RPMI7951 (cell line): ENCODE results near the gene USP5. TPM values are rescaled to one million over a fixed set of nuclear protein-coding genes. Genes with fewer than 3 reads are reported as not detected.

Experiments used
- DNase-seq: peaks from one replicate; pipeline ENCODE4 v3.0.0-alpha.2; 2012; ENCODE audit warnings: low read depth
- total RNA-seq: library from RNA; depleted of rRNA; stranded (reverse); fragments of >200 nt; shearing (Covaris generic); gene quantifications from 2 replicates; pipeline ENCODE4 v1.2.3, GENCODE V29; 2014; rRNA removed

USP5 gene
- total RNA-seq, 1 experiment from 2014 or later = 61.4 TPM

DNA sequence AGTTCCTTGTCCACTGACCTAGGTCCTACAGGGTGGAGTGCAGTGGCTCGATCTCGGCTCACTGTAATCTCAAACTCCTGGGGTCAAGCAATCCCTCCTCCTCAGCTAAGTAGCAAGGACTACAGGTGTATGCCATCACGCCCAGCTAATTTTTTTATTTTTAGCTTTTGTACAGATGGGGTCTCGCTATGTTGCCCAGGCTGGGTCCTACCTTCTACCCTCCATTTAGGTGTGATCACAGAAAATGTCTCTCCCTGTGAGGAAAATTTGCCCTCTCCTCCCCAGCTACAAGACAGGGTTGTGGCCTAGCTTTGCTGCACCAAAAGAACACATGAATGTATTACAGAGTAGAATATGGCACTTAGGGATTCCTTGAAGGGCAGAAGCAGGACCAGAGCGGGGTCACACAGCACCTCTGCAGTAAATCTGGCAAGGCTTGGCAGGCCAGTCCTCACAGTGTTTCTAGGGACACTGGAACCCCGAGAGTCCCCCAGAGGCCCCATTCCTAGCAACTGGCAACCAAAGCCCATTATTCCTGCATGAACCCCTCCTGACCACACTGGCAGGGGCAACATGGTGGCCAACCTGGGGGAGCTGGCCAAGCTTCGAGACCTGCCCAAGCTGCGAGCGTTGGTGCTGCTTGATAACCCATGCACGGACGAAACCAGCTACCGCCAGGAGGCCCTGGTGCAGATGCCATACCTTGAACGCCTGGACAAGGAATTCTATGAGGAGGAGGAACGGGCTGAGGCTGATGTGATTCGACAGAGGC is 60.4 kb downstream of the USP5 start:
- DNase-seq = no peak

DNA sequence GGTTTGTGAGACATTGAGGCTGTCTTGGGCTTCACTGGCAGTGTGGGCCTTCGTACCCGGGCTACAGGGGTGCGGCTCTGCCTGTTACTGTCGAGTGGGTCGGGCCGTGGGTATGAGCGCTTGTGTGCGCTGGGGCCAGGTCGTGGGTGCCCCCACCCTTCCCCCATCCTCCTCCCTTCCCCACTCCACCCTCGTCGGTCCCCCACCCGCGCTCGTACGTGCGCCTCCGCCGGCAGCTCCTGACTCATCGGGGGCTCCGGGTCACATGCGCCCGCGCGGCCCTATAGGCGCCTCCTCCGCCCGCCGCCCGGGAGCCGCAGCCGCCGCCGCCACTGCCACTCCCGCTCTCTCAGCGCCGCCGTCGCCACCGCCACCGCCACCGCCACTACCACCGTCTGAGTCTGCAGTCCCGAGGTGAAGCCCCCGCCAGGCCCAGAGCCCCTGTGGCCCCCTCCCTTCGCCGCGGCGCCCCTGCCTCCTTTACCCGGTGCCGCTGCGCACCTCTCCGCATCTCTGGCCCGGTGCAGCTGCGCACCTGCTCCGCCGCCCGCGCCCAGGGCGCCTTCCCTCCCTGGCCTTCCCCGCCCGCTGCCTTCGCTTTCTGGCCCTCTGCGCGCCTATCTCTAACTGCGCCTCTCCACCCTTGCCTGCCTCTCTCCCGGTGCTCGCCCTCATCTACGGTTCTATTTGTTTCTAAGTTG is 62.4 kb downstream of the USP5 start, which contains the start of gene ENO2:
TSS of gene ENO2 (plus strand) at position 335 of the 701 bp plus-strand sequence. CDS start 1,253 bp downstream, outside the sequence.
- DNase-seq = peak; percentile 72

DNA sequence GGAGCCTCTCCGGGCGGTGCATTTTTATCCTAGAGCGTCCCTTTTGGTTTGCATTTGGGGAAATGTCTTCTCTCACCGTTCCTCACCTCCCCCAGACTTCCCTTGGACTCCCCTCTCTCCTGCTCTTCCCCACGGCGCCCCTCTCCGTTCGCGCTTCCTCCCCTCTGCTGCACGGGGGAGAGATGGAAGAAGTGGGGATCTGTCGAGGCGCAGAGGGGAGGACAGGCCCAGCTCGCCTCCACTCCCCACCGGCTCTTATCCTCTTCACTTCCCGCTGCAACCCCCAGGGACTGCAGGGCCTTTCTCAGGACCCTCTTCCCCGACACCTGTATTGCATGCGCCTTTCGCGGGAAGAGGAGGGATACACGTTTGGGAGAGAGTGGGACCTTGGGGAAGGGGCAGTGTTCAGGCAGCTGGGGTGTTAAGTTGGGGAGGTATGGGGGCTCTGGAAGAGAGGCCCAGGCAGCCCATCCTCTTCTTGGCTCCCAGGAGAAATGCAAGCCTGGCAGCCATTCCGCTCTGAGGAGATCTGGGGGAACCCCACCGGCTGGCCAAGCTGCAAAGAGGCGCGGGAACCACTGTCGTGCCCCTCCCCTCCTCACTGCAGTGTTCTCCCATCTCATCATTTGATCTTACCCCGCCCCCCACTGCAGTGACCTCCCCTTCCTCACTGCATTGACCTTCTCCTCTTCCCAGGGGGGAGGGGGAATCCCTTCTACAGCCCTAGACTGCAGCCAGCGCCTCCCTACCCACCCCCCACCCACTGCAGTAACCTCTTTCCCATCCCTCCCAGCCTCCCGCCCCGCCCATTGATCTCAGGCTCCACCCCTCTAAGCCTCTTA is 63.2 kb downstream of the USP5 start:
- peak; percentile 41 for DNase-seq

DNA sequence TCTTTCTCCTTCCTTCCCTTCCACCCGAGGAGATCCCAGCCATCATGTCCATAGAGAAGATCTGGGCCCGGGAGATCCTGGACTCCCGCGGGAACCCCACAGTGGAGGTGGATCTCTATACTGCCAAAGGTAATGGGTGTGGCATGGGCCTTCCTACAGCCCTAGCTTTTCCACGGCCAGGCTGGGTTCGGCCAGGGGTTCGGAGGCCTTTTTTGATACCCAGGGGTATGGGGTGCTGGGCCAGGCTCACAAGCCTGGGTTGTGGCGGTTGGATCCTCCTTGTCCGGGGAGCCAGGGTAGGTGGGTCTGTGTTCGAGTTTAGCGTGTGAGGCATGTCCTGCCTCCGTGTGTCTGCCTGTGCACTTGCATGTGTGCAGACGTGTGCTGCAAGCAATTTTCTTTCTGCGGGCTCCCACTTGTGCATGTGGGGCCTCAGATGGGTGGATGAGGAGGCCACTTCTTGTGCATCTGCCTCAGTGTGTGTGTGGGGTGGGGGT is 63.9 kb downstream of the USP5 start:
- DNase-seq = no peak

Other genes with a start within 250 kb of the USP5 start
- gene CHD4, start 244.8 kb upstream of the USP5 start, total RNA-seq = 167 and 180 TPM in 2 replicates
- gene LPAR5, start 216.2 kb upstream of the USP5 start, total RNA-seq = not detected in 2 replicates
- 0.48 TPM in 1 of 2 replicates, not detected in the other for gene ACRBP, start 204.7 kb upstream of the USP5 start, total RNA-seq
- 32.7 and 33.3 TPM in 2 replicates for gene ING4, start 189.0 kb upstream of the USP5 start, total RNA-seq
- gene ZNF384, start 162.8 kb upstream of the USP5 start, total RNA-seq = 13.7 and 18.0 TPM in 2 replicates
- 0.12 and 1.5 TPM in 2 replicates for gene PIANP, start 151.3 kb upstream of the USP5 start, total RNA-seq
- gene COPS7A, start 128.1 kb upstream of the USP5 start, total RNA-seq = 61.0 and 63.3 TPM in 2 replicates
- 178 and 215 TPM in 2 replicates for gene MLF2, start 99.0 kb upstream of the USP5 start, total RNA-seq
- gene PTMS, start 85.8 kb upstream of the USP5 start, total RNA-seq = 126 and 151 TPM in 2 replicates
- gene LAG3, start 79.6 kb upstream of the USP5 start, total RNA-seq = 0.10 and 0.12 TPM in 2 replicates
- gene CD4, start 62.6 kb upstream of the USP5 start, total RNA-seq = 3.5 and 5.4 TPM in 2 replicates
- 1.8 and 2.5 TPM in 2 replicates for gene GPR162, start 30.3 kb upstream of the USP5 start, total RNA-seq
- gene P3H3, start 23.7 kb upstream of the USP5 start, total RNA-seq = 26.9 and 27.3 TPM in 2 replicates
- 0.10 and 0.72 TPM in 2 replicates for gene GNB3, start 11.2 kb upstream of the USP5 start, total RNA-seq
- gene CDCA3, start 864 bp upstream of the USP5 start, total RNA-seq = 171 and 198 TPM in 2 replicates
- gene TPI1, start 15.4 kb downstream of the USP5 start, total RNA-seq = 2,274 and 2,388 TPM in 2 replicates
- gene SPSB2, start 21.2 kb downstream of the USP5 start, total RNA-seq = 3.5 and 4.2 TPM in 2 replicates
- 4.9 and 5.4 TPM in 2 replicates for gene LRRC23, start 52.7 kb downstream of the USP5 start, total RNA-seq
- 28.6 and 29.0 TPM in 2 replicates for gene ENO2, start 62.4 kb downstream of the USP5 start, total RNA-seq
- 3.8 and 6.1 TPM in 2 replicates for gene ATN1, start 75.8 kb downstream of the USP5 start, total RNA-seq
- gene RNU7-1, start 91.7 kb downstream of the USP5 start, total RNA-seq = not detected in 2 replicates
- gene C12orf57, start 91.9 kb downstream of the USP5 start, total RNA-seq = 245 and 274 TPM in 2 replicates
- gene PTPN6, start 99.2 kb downstream of the USP5 start, total RNA-seq = 0.24 TPM in 1 of 2 replicates, not detected in the other
- 263 and 303 TPM in 2 replicates for gene PHB2, start 118.5 kb downstream of the USP5 start, total RNA-seq
- 68.5 and 72.8 TPM in 2 replicates for gene EMG1, start 118.8 kb downstream of the USP5 start, total RNA-seq
- 14.8 and 15.5 TPM in 2 replicates for gene LPCAT3, start 166.3 kb downstream of the USP5 start, total RNA-seq
- 15.3 and 16.3 TPM in 2 replicates for gene C1S, start 208.6 kb downstream of the USP5 start, total RNA-seq
- gene C1R, start 240.3 kb downstream of the USP5 start, total RNA-seq = 20.4 and 29.3 TPM in 2 replicates